ENCODE measurements around the gene ZBTB4.

GRCh38 chr17:7495906-7496434, 16.5 kb upstream of the ZBTB4 start:
- TF ChIP-seq, protein P1, sequence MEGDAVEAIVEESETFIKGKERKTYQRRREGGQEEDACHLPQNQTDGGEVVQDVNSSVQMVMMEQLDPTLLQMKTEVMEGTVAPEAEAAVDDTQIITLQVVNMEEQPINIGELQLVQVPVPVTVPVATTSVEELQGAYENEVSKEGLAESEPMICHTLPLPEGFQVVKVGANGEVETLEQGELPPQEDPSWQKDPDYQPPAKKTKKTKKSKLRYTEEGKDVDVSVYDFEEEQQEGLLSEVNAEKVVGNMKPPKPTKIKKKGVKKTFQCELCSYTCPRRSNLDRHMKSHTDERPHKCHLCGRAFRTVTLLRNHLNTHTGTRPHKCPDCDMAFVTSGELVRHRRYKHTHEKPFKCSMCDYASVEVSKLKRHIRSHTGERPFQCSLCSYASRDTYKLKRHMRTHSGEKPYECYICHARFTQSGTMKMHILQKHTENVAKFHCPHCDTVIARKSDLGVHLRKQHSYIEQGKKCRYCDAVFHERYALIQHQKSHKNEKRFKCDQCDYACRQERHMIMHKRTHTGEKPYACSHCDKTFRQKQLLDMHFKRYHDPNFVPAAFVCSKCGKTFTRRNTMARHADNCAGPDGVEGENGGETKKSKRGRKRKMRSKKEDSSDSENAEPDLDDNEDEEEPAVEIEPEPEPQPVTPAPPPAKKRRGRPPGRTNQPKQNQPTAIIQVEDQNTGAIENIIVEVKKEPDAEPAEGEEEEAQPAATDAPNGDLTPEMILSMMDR (conservative IDR thresholded peaks at IDR 0.05; ENCODE audit: low read length): no peak
- no peak for TF ChIP-seq EZH2phosphoT487 (IDR thresholded peaks at IDR 0.05; ENCODE audit: borderline replicate concordance, low read depth, low read length)
